ENCODE results near the gene C22orf39.

Gene C22orf39

DNA sequence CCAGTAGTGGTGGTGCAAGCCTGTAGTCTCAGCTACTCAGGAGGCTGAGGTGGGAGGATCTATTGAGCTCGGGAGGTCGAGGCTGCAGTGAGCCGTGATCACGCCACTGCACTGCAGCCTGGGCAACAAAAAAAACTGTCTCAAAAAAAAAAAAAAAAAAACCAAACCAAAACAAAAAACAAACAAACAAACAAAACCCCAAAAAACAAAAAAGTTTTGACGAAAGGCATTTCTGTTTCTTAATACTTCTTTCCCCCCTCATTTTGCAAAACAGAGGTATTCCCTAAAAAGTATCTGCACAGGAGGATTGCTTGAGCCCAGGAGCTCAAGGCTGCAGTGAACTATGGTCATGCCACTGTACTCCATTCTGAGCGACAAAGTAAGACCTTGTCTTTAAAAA lies 27.2 kb downstream of the C22orf39 start:
- no peaks in the 10 kb centered on the region for H3K9me3 ChIP-seq (ENCODE audit: insufficient read depth, low read length)
- H3K79me2 ChIP-seq (ENCODE audit: insufficient read depth, low read length): peaks cover 89% of the 10 kb centered on the region
- no peaks in the 10 kb centered on the region for H3F3A ChIP-seq (ENCODE audit: insufficient read depth)
- no peak overlapping the region for H3K4me3 ChIP-seq (ENCODE audit: insufficient read depth, low read length, poor library complexity, severe bottlenecking)
- no peak overlapping the region for H3K27ac ChIP-seq (ENCODE audit: low read depth, low read length)
- TF ChIP-seq EZH2phosphoT487 (conservative IDR thresholded peaks at IDR 0.05; ENCODE audit: low read length): no peak
- TF ChIP-seq, protein P1, sequence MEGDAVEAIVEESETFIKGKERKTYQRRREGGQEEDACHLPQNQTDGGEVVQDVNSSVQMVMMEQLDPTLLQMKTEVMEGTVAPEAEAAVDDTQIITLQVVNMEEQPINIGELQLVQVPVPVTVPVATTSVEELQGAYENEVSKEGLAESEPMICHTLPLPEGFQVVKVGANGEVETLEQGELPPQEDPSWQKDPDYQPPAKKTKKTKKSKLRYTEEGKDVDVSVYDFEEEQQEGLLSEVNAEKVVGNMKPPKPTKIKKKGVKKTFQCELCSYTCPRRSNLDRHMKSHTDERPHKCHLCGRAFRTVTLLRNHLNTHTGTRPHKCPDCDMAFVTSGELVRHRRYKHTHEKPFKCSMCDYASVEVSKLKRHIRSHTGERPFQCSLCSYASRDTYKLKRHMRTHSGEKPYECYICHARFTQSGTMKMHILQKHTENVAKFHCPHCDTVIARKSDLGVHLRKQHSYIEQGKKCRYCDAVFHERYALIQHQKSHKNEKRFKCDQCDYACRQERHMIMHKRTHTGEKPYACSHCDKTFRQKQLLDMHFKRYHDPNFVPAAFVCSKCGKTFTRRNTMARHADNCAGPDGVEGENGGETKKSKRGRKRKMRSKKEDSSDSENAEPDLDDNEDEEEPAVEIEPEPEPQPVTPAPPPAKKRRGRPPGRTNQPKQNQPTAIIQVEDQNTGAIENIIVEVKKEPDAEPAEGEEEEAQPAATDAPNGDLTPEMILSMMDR (IDR thresholded peaks at IDR 0.05; ENCODE audit: insufficient read depth, low read length, poor library complexity, severe bottlenecking): no peak
- H4K20me1 ChIP-seq (ENCODE audit: low read depth, low read length): no peaks in the 10 kb centered on the region
- no peaks in the 10 kb centered on the region for H3K9me2 ChIP-seq (replicated peaks; ENCODE audit: insufficient read depth, low read length)
- H3K4me2 ChIP-seq (ENCODE audit: low read depth, low read length, poor library complexity, severe bottlenecking): no peak overlapping the region
- no peaks in the 10 kb centered on the region for H3K36me3 ChIP-seq (ENCODE audit: low read length)
- H3K27me3 ChIP-seq (ENCODE audit: low read length): no peaks in the 10 kb centered on the region
- no peak overlapping the region for H3K9ac ChIP-seq (ENCODE audit: low read length)
- no peak overlapping the region for H2AFZ ChIP-seq (ENCODE audit: low read depth, low read length, severe bottlenecking)

DNA sequence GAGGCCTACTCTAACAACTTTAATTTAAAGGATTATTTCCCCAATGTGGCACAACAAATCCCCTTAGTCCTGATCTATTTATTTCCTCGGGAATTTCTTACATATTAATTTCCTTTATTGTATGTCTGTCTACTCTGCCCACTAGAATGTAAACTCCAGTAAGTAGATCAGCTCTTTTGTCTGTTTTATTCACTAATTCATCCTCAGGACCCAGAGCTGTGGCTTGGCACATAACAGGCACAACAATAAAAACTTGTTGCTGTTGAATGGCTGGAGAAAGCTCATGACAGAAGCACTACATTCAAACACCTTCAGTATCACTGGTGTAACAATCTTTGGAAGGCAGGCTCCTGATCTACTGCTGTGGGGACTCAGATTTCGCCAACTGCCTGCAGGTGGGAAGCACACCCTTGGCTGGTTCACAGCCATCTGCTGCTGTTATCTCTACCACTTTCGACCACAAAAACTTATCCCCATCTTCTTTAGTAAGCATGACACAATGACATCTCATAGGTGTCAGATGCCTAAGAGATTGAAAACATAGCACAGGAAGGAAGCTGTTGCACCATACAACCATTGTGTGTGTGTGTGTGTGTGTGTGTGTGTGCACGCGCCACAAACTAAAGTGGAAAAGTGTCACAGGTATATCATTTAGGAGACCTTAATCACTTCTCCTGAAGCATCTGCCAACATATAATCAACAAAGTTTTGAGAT lies 27.9 kb downstream of the C22orf39 start:
- Histone ChIP-seq H3K9me2 (replicated peaks; ENCODE audit: insufficient read depth, low read length) (no peaks in the 10 kb centered on the region), H3K9me3 (ENCODE audit: insufficient read depth, low read length) (no peaks in the 10 kb centered on the region), H3K4me2 (ENCODE audit: low read depth, low read length, poor library complexity, severe bottlenecking) (no peak overlapping the region), H3K27me3 (ENCODE audit: low read length) (no peaks in the 10 kb centered on the region), H3K27ac (ENCODE audit: low read depth, low read length) (no peak overlapping the region), H3K4me3 (ENCODE audit: insufficient read depth, low read length, poor library complexity, severe bottlenecking) (no peak overlapping the region), H3K79me2 (ENCODE audit: insufficient read depth, low read length) (peaks cover 88% of the 10 kb centered on the region), H3K9ac (ENCODE audit: low read length) (no peak overlapping the region), H3F3A (ENCODE audit: insufficient read depth) (no peaks in the 10 kb centered on the region), H4K20me1 (ENCODE audit: low read depth, low read length) (no peaks in the 10 kb centered on the region), H2AFZ (ENCODE audit: low read depth, low read length, severe bottlenecking) (no peak overlapping the region), H3K36me3 (ENCODE audit: low read length) (no peaks in the 10 kb centered on the region)
- TF ChIP-seq, protein P1 (IDR thresholded peaks at IDR 0.05; ENCODE audit: insufficient read depth, low read length, poor library complexity, severe bottlenecking): no peak
- TF ChIP-seq EZH2phosphoT487 (conservative IDR thresholded peaks at IDR 0.05; ENCODE audit: low read length): no peak

DNA sequence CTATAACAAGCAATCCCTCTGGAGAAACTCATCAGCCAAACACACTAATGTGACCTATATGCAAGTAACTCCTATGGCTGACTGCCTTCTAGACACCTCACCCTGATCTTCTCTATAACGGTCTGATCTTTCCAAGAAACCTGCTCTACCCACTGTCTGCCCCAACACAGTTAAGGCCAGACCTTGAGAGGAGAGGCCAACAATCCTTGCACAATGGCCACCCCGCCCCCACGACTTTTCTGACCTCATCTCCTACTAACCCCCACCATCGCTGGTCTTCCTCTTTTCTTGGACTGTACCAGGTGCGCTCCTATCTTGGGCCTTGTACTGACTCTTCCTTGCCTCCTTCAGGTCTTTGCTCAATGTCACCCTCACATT lies 28.4 kb downstream of the C22orf39 start:
- TF ChIP-seq, protein P1 (IDR thresholded peaks at IDR 0.05; ENCODE audit: insufficient read depth, low read length, poor library complexity, severe bottlenecking): no peak
- no peak for TF ChIP-seq EZH2phosphoT487 (conservative IDR thresholded peaks at IDR 0.05; ENCODE audit: low read length)
- Histone ChIP-seq H3K27ac (ENCODE audit: low read depth, low read length) (no peak overlapping the region), H3K36me3 (ENCODE audit: low read length) (no peaks in the 10 kb centered on the region), H3K9me3 (ENCODE audit: insufficient read depth, low read length) (no peaks in the 10 kb centered on the region), H4K20me1 (ENCODE audit: low read depth, low read length) (no peaks in the 10 kb centered on the region), H3K9me2 (replicated peaks; ENCODE audit: insufficient read depth, low read length) (no peaks in the 10 kb centered on the region), H3K9ac (ENCODE audit: low read length) (no peak overlapping the region), H3K79me2 (ENCODE audit: insufficient read depth, low read length) (peaks cover 88% of the 10 kb centered on the region), H3F3A (ENCODE audit: insufficient read depth) (no peaks in the 10 kb centered on the region), H3K4me3 (ENCODE audit: insufficient read depth, low read length, poor library complexity, severe bottlenecking) (no peak overlapping the region), H2AFZ (ENCODE audit: low read depth, low read length, severe bottlenecking) (no peak overlapping the region), H3K4me2 (ENCODE audit: low read depth, low read length, poor library complexity, severe bottlenecking) (no peak overlapping the region), H3K27me3 (ENCODE audit: low read length) (no peaks in the 10 kb centered on the region)
